HG02610 (cell line): Measurements from ENCODE around the gene CENPE.

ENCODE experiments used
- ATAC-seq: cut with Tn5 transposase; IDR thresholded peaks from one replicate; pipeline ENCODE4 v1.9.1; 2021; ENCODE audit warnings: mild to moderate bottlenecking, moderate library complexity; ENCODE audit not compliant: unreplicated experiment

Gene CENPE

GRCh38 chr4:103136671-103137445 is 61.3 kb downstream of the CENPE start:
- ATAC-seq, result no peak

- no peak for ATAC-seq
Measured at GRCh38 chr4:103129174-103129573, 69.0 kb downstream of the CENPE start.

GRCh38 chr4:103126126-103126525 is 72.0 kb downstream of the CENPE start:
- ATAC-seq, result no peak

DNA sequence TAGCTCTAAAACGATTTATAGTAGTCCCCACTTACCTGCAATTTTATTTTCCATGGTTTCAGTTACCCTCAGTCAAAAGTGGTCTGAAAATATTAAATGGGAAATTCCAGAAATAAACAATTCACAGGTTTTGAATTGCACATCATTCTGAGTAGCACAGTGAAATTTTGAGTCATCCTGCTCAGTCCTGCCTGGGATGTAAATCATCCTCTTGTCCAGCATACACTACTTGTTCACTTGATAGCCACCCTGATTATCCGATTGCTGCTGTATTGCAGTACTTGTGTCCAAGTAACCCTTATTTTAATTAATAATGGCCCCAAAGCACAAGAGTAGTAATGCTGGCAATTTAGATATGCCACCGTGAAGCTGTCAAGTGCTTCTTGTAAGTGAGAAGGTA is 75.0 kb downstream of the CENPE start:
- ATAC-seq, result no peak

DNA sequence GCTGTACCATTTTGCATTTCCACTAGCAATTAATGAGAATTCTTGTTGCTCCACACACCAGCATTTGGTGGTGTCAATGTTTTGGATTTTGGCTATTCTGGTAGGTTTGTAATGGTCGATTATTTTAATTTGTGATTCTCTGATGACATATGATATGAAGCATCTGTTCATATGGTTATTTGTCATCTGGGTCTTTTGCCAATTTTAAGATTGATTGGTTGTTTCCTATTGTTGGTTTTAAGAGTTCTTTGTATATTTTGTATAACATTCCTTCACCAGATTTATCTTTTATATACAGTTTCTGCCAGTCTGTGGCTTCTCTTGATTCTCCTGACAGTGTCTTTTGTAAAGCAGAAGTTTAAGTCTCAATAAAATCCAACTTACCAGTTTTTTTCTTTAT is 80.0 kb downstream of the CENPE start:
- no peak for ATAC-seq

- no peak for ATAC-seq
Measured at GRCh38 chr4:103111598-103111997, 86.5 kb downstream of the CENPE start.

GRCh38 chr4:103108542-103108941 is 89.6 kb downstream of the CENPE start:
- ATAC-seq, result no peak

DNA sequence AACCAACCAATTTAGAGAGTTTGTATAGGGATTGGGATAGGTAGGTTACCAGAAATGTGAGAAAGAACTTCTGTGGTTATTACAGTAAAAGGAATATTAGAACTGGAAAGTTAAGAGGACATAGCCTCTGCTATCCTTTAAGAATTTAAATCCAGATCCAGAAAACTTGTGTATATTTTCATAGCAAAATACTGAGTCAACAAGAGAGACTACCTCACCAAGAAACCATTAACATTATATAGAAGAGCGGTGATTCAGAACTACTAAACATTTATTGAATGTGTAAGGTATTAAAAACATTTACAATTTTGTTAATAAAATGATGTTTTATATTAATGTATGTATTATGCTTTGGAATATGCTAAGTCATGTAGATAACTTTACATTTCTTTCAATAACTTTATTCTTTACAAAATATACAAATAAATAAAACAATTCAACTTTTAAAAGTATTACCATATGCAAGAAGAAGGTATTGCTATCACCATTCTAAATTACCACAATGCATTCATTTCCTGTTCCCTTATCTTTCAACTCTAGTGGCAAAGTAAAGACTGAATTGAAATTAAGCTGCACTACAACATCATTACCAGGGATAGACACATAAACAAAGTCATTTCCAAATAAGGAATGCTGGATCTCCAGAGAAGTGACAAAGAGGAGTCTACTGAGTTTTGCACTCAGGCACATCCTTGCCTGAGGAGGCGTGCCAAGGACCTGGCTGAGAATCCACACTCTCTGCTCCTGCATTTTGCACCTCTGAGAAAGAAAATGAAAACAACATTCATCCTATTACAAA is 92.4 kb downstream of the CENPE start:
- no peak for ATAC-seq

- no peak for ATAC-seq
Measured at GRCh38 chr4:103104886-103105285, 93.3 kb downstream of the CENPE start.

GRCh38 chr4:103100691-103101090 is 97.5 kb downstream of the CENPE start:
- ATAC-seq, result no peak

- ATAC-seq, result peak; percentile 93
Measured at GRCh38 chr4:103099691-103100392, 98.3 kb downstream of the CENPE start, which contains the start of gene BDH2. Gene BDH2 (minus strand): TSS chr4:103099834. CDS start chr4:103096254, 3,580 bp downstream.

- no peak for ATAC-seq
Measured at GRCh38 chr4:103098756-103099440, 99.2 kb downstream of the CENPE start.

DNA sequence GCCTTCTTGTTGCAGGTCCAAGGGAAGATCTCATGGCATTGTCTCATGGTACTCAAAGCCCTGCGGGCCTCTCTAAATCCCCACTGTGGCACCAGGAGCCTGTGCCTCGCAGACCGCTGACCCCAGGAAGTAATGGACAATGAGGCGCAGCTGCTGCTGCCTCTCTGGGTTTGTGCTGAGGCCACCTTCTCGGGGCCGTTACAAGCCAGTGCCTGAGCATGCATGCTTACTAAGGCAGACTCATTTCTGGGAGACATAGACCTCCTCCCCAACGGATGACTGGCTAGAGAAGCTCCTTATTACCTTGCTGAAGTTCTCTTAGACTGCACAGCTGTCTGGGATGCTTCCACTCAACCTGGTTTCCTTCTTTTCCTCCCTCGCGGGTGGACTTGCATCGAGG is 99.8 kb downstream of the CENPE start:
- ATAC-seq, result no peak

DNA sequence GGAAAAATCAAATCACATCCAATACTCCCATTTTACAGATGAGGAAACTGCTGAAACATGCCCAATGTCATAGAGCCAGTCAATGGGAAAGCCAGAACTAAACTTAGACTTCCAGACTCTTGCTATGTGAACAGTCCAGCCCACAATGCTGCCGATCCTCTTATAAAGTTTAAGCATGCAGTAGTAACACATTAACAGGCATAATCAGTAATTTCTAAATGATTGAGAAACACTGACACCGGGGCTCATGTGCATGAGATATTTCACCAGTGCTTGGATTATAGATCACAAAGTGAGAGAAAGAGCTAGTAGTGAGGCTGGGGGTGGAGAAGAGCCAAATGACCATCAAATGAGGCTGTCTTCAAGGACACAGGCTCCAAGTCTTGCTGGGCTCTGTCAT is 101.0 kb downstream of the CENPE start:
- ATAC-seq, result no peak

DNA sequence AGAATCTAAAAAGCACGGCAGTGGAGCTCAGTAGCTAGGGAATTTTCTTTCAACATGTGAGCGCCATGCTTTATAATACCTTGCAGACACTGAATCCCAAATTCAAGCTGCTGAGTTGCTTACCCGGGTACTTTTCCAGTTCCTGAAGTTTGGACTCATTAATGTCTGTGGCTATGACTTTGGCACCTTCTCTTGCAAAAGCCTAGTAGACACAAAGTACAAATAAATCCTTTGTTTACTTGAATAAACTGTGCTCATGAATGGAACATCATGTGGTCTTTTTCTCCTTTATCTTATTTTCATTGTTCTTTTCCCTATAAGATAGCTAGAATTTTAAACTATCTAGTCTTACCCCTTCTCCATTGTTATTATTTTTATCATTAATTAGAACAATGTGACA is 103.1 kb downstream of the CENPE start:
- no peak for ATAC-seq

- peak; percentile 32 for ATAC-seq
Measured at GRCh38 chr4:103092245-103092644, 105.9 kb downstream of the CENPE start.

DNA sequence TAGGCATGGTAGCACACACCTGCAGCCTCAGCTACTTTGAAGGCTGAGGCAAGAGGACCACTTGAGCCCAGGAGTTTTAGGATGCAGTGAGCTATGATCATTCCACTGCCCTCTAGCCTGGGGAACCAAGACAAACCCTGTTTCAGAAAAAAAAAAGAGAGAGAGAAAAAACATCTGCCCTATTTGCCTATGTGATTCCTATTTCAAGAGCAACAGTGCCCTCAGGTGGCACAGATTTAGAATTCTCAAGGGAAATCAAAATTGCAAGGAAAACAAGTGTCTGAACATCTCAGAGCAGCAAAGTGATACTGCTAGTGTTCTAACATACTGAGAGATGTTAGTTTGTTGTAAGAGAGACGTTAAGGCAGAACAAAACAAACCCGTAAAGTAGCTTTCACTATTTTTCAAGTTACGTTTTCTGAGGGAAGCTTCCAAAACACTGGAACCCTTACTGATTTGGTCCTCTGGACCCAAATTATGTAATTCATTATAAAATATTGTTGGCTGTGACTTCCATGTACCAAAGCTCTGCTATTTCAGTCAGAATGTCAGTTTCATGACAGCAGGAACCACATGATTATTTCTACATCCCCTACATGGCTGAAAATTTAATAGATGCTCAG is 106.4 kb downstream of the CENPE start:
- ATAC-seq, result peak; percentile 59

- no peak for ATAC-seq
Measured at GRCh38 chr4:103089481-103089880, 108.7 kb downstream of the CENPE start.

- no peak for ATAC-seq
Measured at GRCh38 chr4:103086551-103086950, 111.6 kb downstream of the CENPE start.

- ATAC-seq, result no peak
Measured at GRCh38 chr4:103085555-103086196, 112.5 kb downstream of the CENPE start.
